Astrocyte (in vitro differentiated cells and primary cell): Measurements from ENCODE around the gene DIP2B. TPM values are rescaled to one million over a fixed set of nuclear protein-coding genes. Genes with fewer than 3 reads are reported as not detected.

ENCODE experiments used
- DNase-seq: peaks from one replicate; pipeline ENCODE4 v3.0.0-alpha.2; 2010; ENCODE audit warnings: low read depth
- FAIRE-seq: peaks from 2 replicates; lab custom pipeline; 2011; peaks lifted over from hg19 to GRCh38; lab: Jason Lieb, UNC
- H2AFZ ChIP-seq: 2 replicates; pipeline ENCODE4 v1.6.0; 2012; ENCODE audit warnings: low read depth, low read length, inconsistent platforms
- H3K27ac ChIP-seq: 2 replicates; pipeline ENCODE4 v1.5.1; 2011; ENCODE audit warnings: low read depth, low read length, inconsistent platforms
- H3K27me3 ChIP-seq: 2 replicates; pipeline ENCODE4 v1.6.0; 2011; ENCODE audit warnings: low read length, inconsistent platforms; ENCODE audit not compliant: insufficient read depth
- H3K36me3 ChIP-seq: 2 replicates; pipeline ENCODE4 v1.5.1; 2011; ENCODE audit warnings: low read length, inconsistent platforms; ENCODE audit not compliant: insufficient read depth
- H3K4me1 ChIP-seq: 2 replicates; pipeline ENCODE4 v1.5.1; 2011; ENCODE audit warnings: low read length, inconsistent platforms; ENCODE audit not compliant: insufficient read depth
- H3K4me2 ChIP-seq: 2 replicates; pipeline ENCODE4 v1.6.0; 2012; ENCODE audit warnings: low read length, inconsistent platforms
- H3K4me3 ChIP-seq: 2 replicates; pipeline ENCODE4 v1.5.1; 2011; ENCODE audit warnings: low read depth, mild to moderate bottlenecking, low read length, inconsistent platforms; ENCODE audit not compliant: insufficient read depth
- H3K79me2 ChIP-seq: 2 replicates; pipeline ENCODE4 v1.6.0; 2012; ENCODE audit warnings: mild to moderate bottlenecking, low read length, inconsistent platforms; ENCODE audit not compliant: insufficient read depth
- H3K9ac ChIP-seq: 2 replicates; pipeline ENCODE4 v1.6.0; 2012; ENCODE audit warnings: mild to moderate bottlenecking, low read length, inconsistent platforms
- H3K9me3 ChIP-seq: 2 replicates; pipeline ENCODE4 v1.5.1; 2012; ENCODE audit warnings: low read depth, mild to moderate bottlenecking, low read length, inconsistent platforms; ENCODE audit not compliant: insufficient read depth
- H4K20me1 ChIP-seq: 2 replicates; pipeline ENCODE4 v1.6.0; 2012; ENCODE audit warnings: low read length, inconsistent platforms; ENCODE audit not compliant: insufficient read depth
- H3K27ac Mint-ChIP-seq: one replicate; pipeline ENCODE4 v1.8.0; 2021; ENCODE audit warnings: mild to moderate bottlenecking, mixed read lengths; ENCODE audit not compliant: unreplicated experiment
- H3K27me3 Mint-ChIP-seq: one replicate; pipeline ENCODE4 v1.8.0; 2021; ENCODE audit warnings: low read depth, mixed read lengths; ENCODE audit not compliant: unreplicated experiment
- H3K36me3 Mint-ChIP-seq: one replicate; pipeline ENCODE4 v1.8.0; 2021; ENCODE audit warnings: low read depth, mixed read lengths; ENCODE audit not compliant: unreplicated experiment
- H3K4me1 Mint-ChIP-seq: one replicate; pipeline ENCODE4 v1.8.0; 2021; ENCODE audit warnings: low read depth, mixed read lengths; ENCODE audit not compliant: unreplicated experiment
- H3K4me3 Mint-ChIP-seq: one replicate; pipeline ENCODE4 v1.8.0; 2021; ENCODE audit warnings: mild to moderate bottlenecking, moderate library complexity, mixed read lengths; ENCODE audit not compliant: unreplicated experiment
- H3K9me3 Mint-ChIP-seq: one replicate; pipeline ENCODE4 v1.8.0; 2021; ENCODE audit warnings: mild to moderate bottlenecking, mixed read lengths; ENCODE audit not compliant: unreplicated experiment
- CTCF ChIP-seq: IDR thresholded peaks from 2 replicates; pipeline ENCODE4 v1.5.1; 2011; ENCODE audit warnings: low read depth, mild to moderate bottlenecking, inconsistent platforms, low read length, moderate library complexity; ENCODE audit not compliant: insufficient read depth
- EZH2 ChIP-seq: IDR thresholded peaks from 2 replicates; pipeline ENCODE4 v1.6.1; 2012; ENCODE audit warnings: mild to moderate bottlenecking, low read length, inconsistent platforms; ENCODE audit not compliant: insufficient read depth
- total RNA-seq: library from RNA; stranded (reverse); gene quantifications from 2 replicates; pipeline ENCODE4 v1.2.1, GENCODE V29; 2021

DIP2B gene
- total RNA-seq, 1 donor from 2014 or later: 53.2 TPM

GRCh38 chr12:50599366-50600095 is 94.7 kb downstream of the DIP2B start:
- no peak overlapping the region for H3K4me2 ChIP-seq
- H3K4me3 Mint-ChIP-seq: no peak overlapping the region
- peaks cover 7% of the 10 kb centered on the region for H4K20me1 ChIP-seq
- no peaks in the 10 kb centered on the region for H3K36me3 ChIP-seq
- peaks cover 25% of the 10 kb centered on the region for H3K4me1 Mint-ChIP-seq
- H3K27me3 Mint-ChIP-seq: no peaks in the 10 kb centered on the region
- H3K36me3 Mint-ChIP-seq: peaks cover 6% of the 10 kb centered on the region
- H3K9me3 ChIP-seq: no peaks in the 10 kb centered on the region
- H3K79me2 ChIP-seq: peaks cover 52% of the 10 kb centered on the region
- H3K27ac ChIP-seq: no peak overlapping the region
- H3K4me3 ChIP-seq: no peak overlapping the region
- peak overlapping the region; percentile 47 for H3K27ac Mint-ChIP-seq
- no peak overlapping the region for H3K9ac ChIP-seq
- no peaks in the 10 kb centered on the region for H3K27me3 ChIP-seq
- FAIRE-seq (no peak), DNase-seq (no peak)
- no peaks in the 10 kb centered on the region for H3K9me3 Mint-ChIP-seq
- H3K4me1 ChIP-seq: peaks cover 20% of the 10 kb centered on the region
- TF ChIP-seq CTCF (no peak), EZH2 (no peak)
- no peak overlapping the region for H2AFZ ChIP-seq

- no peak for DNase-seq
- H3K36me3 Mint-ChIP-seq: peaks cover 6% of the 10 kb centered on the region
- H3K27ac Mint-ChIP-seq: peak overlapping the region; percentile 80
- Histone ChIP-seq H3K4me3 (no peak overlapping the region), H3K4me1 (peaks cover 20% of the 10 kb centered on the region), H3K79me2 (peaks cover 53% of the 10 kb centered on the region), H4K20me1 (peaks cover 7% of the 10 kb centered on the region), H3K9me3 (no peaks in the 10 kb centered on the region), H3K27me3 (no peaks in the 10 kb centered on the region), H3K9ac (no peak overlapping the region), H3K4me2 (no peak overlapping the region), H3K27ac (no peak overlapping the region), H2AFZ (no peak overlapping the region), H3K36me3 (no peaks in the 10 kb centered on the region)
- no peaks in the 10 kb centered on the region for H3K27me3 Mint-ChIP-seq
- H3K9me3 Mint-ChIP-seq: no peaks in the 10 kb centered on the region
- no peak for TF ChIP-seq EZH2
- TF ChIP-seq CTCF: no peak
- no peak for FAIRE-seq
- peaks cover 25% of the 10 kb centered on the region for H3K4me1 Mint-ChIP-seq
- no peak overlapping the region for H3K4me3 Mint-ChIP-seq
Observed at GRCh38 chr12:50600364-50600763, 95.6 kb downstream of the DIP2B start.
